SK-N-SH treated with all-trans-retinoic acid at 6 μM for 48 hours (cell line): ENCODE data around the gene CDC42EP3.

Experiments used
- ATAC-seq: fragments of 200-7000 bp; cut with Tn5 transposase; 3 replicates; pipeline ENCODE4 v1.9.1; 2020; ENCODE audit warnings: mild to moderate bottlenecking, moderate library complexity
- ARNTL ChIP-seq: fragments of 450-650 bp; formaldehyde crosslinking; IDR thresholded peaks from 2 replicates; pipeline ENCODE4 v1.5.0; 2020; ENCODE audit warnings: low read depth, mild to moderate bottlenecking, moderate library complexity, borderline replicate concordance
- ESRRG ChIP-seq: fragments of 250-450 bp; sonication (Bioruptor Pico); IDR thresholded peaks from 2 replicates; pipeline ENCODE4 v1.6.1; 2021; ENCODE audit warnings: mild to moderate bottlenecking
- ISL1 ChIP-seq: fragments of 250-450 bp; sonication (Bioruptor Pico); IDR thresholded peaks from 2 replicates; pipeline ENCODE4 v2.1.2; 2022; ENCODE audit warnings: mild to moderate bottlenecking, moderate library complexity
- OSR1 ChIP-seq: fragments of 250-450 bp; sonication (Bioruptor Pico); IDR thresholded peaks from 2 replicates; pipeline ENCODE4 v1.8.0; 2022; ENCODE audit warnings: moderate library complexity, mild to moderate bottlenecking, inconsistent platforms
- PPARA ChIP-seq: fragments of 250-450 bp; sonication (Bioruptor Pico); IDR thresholded peaks from 2 replicates; pipeline ENCODE4 v1.5.0; 2020; ENCODE audit warnings: mild to moderate bottlenecking, borderline replicate concordance
- RARB ChIP-seq: fragments of 250-450 bp; sonication (Bioruptor Pico); IDR thresholded peaks from 2 replicates; pipeline ENCODE4 v1.8.0; 2021; ENCODE audit warnings: mild to moderate bottlenecking, moderate library complexity
- SNAI2 ChIP-seq: fragments of 250-450 bp; sonication (Bioruptor Pico); IDR thresholded peaks from 2 replicates; pipeline ENCODE4 v1.5.0; 2020; ENCODE audit warnings: mild to moderate bottlenecking, moderate library complexity
- TCF4 ChIP-seq: fragments of 250-450 bp; sonication (Bioruptor Pico); IDR thresholded peaks from 2 replicates; pipeline ENCODE4 v1.8.0; 2021; ENCODE audit warnings: mild to moderate bottlenecking, moderate library complexity, borderline replicate concordance
- ZC3H10 ChIP-seq: fragments of 250-450 bp; sonication (Bioruptor Pico); IDR thresholded peaks from 2 replicates; pipeline ENCODE4 v1.5.1; 2021; ENCODE audit warnings: mild to moderate bottlenecking, moderate library complexity
- ZFP3 ChIP-seq: fragments of 250-450 bp; sonication (Bioruptor Pico); IDR thresholded peaks from 2 replicates; pipeline ENCODE4 v1.5.0; 2020; ENCODE audit warnings: mild to moderate bottlenecking, moderate library complexity
- ZFP30 ChIP-seq: fragments of 450-650 bp; formaldehyde crosslinking; IDR thresholded peaks from 2 replicates; pipeline ENCODE4 v1.5.0; 2022; ENCODE audit warnings: mild to moderate bottlenecking, moderate library complexity
- ZNF70 ChIP-seq: fragments of 450-650 bp; formaldehyde crosslinking; IDR thresholded peaks from 2 replicates; pipeline ENCODE4 v1.5.0; 2020; ENCODE audit warnings: mild to moderate bottlenecking, moderate library complexity
- ZNF8 ChIP-seq: fragments of 450-650 bp; formaldehyde crosslinking; IDR thresholded peaks from 2 replicates; pipeline ENCODE4 v1.5.0; 2020; ENCODE audit warnings: mild to moderate bottlenecking, moderate library complexity
- TF ChIP-seq, protein P1 (sequence below): fragments of 250-450 bp; sonication (Bioruptor Pico); IDR thresholded peaks from 2 replicates; pipeline ENCODE4 v1.5.1; 2020; ENCODE audit warnings: low read depth, mild to moderate bottlenecking, moderate library complexity
- TF ChIP-seq, protein P2 (sequence below): fragments of 250-450 bp; sonication (Bioruptor Pico); IDR thresholded peaks from 2 replicates; pipeline ENCODE4 v1.5.0; 2020; ENCODE audit warnings: mild to moderate bottlenecking, moderate library complexity
- TF ChIP-seq, protein P3 (sequence below): fragments of 250-450 bp; sonication (Bioruptor Pico); IDR thresholded peaks from 2 replicates; pipeline ENCODE4 v1.8.0; 2020; ENCODE audit warnings: mild to moderate bottlenecking, moderate library complexity, borderline replicate concordance
- TF ChIP-seq, protein P4 (sequence below): fragments of 250-450 bp; sonication (Bioruptor Pico); IDR thresholded peaks from 2 replicates; pipeline ENCODE4 v1.5.1; 2021; ENCODE audit warnings: mild to moderate bottlenecking, moderate library complexity

Gene CDC42EP3

DNA sequence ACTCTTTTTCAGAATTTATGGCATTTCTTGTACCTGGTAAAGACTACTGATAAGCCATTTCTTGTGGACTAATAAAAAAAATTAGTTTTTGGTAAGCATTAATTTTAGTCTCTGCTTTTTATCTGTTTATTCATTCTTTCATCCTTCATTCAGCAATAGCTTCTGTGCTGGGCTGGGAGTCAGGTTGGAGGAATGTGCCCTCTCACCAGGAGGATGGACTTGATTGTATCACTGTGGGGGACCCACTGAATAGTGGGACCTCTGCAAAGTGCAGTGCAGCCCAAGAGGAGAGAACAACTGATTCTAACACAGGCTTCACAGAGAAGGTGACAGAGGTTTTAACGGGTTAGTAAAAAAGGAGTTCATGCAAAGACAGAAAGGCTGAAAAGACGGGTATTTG is 39.1 kb downstream of the CDC42EP3 start:
- TF ChIP-seq ZC3H10 (no peak), PPARA (CRISPR knock-in tag) (no peak), ISL1 (CRISPR knock-in tag) (no peak), RARB (CRISPR knock-in tag) (no peak)
- TF ChIP-seq, protein P1, sequence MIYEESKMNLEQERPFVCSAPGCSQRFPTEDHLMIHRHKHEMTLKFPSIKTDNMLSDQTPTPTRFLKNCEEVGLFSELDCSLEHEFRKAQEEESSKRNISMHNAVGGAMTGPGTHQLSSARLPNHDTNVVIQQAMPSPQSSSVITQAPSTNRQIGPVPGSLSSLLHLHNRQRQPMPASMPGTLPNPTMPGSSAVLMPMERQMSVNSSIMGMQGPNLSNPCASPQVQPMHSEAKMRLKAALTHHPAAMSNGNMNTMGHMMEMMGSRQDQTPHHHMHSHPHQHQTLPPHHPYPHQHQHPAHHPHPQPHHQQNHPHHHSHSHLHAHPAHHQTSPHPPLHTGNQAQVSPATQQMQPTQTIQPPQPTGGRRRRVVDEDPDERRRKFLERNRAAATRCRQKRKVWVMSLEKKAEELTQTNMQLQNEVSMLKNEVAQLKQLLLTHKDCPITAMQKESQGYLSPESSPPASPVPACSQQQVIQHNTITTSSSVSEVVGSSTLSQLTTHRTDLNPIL, result no peak
- ATAC-seq, result no peak

DNA sequence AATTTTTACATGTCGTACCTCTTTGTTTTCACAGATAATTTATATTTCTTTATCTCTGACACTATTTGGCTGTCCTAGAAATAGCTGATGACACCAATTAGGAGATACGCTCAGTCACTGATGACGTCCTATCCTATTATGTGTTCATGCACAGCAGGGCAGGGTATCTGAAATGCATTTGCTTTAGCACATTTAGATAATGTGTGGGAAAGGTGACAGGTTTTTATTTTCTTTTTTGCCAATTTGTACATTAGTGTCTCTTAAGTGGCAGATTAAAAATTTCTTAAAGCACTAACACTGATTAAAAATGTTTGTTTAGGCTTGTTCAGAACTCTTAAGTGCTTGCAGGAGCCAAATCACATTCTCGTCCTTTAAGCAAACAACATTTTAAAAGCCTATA is 39.7 kb downstream of the CDC42EP3 start:
- no peak for ATAC-seq
- TF ChIP-seq SNAI2 (CRISPR knock-in tag) (no peak), ZFP3 (no peak), RARB (CRISPR knock-in tag) (no peak), PPARA (CRISPR knock-in tag) (no peak), ESRRG (CRISPR knock-in tag) (no peak), ARNTL (CRISPR knock-in tag) (peak; percentile 39; the same call in 1 of the 2 replicates), ISL1 (CRISPR knock-in tag) (peak; percentile 67)
- TF ChIP-seq, protein P1, result no peak
- TF ChIP-seq, protein P2, sequence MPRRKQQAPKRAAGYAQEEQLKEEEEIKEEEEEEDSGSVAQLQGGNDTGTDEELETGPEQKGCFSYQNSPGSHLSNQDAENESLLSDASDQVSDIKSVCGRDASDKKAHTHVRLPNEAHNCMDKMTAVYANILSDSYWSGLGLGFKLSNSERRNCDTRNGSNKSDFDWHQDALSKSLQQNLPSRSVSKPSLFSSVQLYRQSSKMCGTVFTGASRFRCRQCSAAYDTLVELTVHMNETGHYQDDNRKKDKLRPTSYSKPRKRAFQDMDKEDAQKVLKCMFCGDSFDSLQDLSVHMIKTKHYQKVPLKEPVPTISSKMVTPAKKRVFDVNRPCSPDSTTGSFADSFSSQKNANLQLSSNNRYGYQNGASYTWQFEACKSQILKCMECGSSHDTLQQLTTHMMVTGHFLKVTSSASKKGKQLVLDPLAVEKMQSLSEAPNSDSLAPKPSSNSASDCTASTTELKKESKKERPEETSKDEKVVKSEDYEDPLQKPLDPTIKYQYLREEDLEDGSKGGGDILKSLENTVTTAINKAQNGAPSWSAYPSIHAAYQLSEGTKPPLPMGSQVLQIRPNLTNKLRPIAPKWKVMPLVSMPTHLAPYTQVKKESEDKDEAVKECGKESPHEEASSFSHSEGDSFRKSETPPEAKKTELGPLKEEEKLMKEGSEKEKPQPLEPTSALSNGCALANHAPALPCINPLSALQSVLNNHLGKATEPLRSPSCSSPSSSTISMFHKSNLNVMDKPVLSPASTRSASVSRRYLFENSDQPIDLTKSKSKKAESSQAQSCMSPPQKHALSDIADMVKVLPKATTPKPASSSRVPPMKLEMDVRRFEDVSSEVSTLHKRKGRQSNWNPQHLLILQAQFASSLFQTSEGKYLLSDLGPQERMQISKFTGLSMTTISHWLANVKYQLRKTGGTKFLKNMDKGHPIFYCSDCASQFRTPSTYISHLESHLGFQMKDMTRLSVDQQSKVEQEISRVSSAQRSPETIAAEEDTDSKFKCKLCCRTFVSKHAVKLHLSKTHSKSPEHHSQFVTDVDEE, result no peak
- TF ChIP-seq, all 23 proteins: peak for 2

DNA sequence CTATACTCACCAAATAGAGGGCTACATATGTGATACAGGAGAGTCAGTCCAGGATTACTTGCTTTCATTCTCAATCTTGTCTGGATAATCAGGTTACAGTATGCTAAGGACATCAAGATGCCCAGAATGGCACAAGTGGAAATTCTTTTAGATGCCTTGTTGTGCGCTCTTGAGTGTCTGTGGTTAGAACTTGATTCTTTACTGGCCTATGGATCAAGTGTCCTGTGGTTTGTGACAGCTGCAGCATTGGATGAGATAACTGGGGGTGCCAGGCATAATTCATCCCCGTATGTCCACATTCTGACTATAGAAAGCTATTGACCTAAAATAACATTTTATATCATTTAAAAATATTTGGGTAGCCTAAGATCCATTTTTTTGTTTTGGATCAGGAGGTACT is 40.1 kb downstream of the CDC42EP3 start:
- ATAC-seq, result peak; percentile 44
- TF ChIP-seq ISL1 (CRISPR knock-in tag), result no peak
- no peak for TF ChIP-seq TCF4 (CRISPR knock-in tag)
- TF ChIP-seq ZNF8 (CRISPR knock-in tag), result no peak
- TF ChIP-seq, all 23 proteins: peak for 0

DNA sequence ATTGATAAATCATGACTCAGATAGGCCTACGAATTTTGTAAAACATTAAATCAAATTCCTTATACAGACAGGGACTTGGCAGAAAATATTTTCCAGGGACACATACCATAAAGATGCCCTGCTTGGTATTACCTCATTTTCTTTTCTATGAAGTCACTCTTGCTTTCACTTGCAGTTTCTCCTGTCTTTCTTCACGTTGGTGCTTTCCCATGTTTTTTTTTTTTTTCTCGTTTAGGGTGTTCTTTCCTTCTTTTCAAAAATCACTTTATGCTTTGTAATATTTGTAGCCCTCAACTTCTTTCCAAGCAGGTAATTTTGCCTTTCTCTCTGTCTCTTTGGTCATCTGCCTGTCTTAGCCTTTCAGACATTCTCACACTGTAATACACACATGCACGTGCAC is 40.7 kb downstream of the CDC42EP3 start:
- ATAC-seq, result no peak
- TF ChIP-seq ISL1 (CRISPR knock-in tag) (peak; percentile 44), ZFP30 (CRISPR knock-in tag) (no peak), SNAI2 (CRISPR knock-in tag) (no peak)
- TF ChIP-seq, protein P3, sequence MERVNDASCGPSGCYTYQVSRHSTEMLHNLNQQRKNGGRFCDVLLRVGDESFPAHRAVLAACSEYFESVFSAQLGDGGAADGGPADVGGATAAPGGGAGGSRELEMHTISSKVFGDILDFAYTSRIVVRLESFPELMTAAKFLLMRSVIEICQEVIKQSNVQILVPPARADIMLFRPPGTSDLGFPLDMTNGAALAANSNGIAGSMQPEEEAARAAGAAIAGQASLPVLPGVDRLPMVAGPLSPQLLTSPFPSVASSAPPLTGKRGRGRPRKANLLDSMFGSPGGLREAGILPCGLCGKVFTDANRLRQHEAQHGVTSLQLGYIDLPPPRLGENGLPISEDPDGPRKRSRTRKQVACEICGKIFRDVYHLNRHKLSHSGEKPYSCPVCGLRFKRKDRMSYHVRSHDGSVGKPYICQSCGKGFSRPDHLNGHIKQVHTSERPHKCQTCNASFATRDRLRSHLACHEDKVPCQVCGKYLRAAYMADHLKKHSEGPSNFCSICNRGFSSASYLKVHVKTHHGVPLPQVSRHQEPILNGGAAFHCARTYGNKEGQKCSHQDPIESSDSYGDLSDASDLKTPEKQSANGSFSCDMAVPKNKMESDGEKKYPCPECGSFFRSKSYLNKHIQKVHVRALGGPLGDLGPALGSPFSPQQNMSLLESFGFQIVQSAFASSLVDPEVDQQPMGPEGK, result no peak

DNA sequence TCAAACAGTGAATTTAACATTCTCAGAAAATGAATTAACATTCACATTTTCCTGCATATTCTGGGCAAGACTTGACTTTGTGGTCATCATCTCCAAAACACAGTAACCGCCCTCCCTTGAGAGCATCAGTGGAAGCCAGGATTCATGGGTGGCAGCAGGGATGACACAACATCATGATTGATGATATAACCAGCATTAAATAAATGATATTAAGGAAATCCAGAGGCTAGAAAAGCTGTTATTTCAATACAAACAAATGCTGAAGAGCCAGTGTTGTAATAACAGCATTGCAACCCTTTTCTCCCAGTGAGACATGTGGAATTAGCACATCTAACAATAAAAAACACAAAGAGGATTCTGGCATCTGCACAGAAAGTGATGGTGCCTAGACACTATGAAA is 41.1 kb downstream of the CDC42EP3 start:
- TF ChIP-seq PPARA (CRISPR knock-in tag) (no peak), SNAI2 (CRISPR knock-in tag) (no peak), ZNF70 (CRISPR knock-in tag) (no peak), RARB (CRISPR knock-in tag) (no peak), ZFP3 (no peak), OSR1 (CRISPR knock-in tag) (no peak), ESRRG (CRISPR knock-in tag) (no peak), ZFP30 (CRISPR knock-in tag) (no peak), ZNF8 (CRISPR knock-in tag) (no peak)
- TF ChIP-seq, protein P4, sequence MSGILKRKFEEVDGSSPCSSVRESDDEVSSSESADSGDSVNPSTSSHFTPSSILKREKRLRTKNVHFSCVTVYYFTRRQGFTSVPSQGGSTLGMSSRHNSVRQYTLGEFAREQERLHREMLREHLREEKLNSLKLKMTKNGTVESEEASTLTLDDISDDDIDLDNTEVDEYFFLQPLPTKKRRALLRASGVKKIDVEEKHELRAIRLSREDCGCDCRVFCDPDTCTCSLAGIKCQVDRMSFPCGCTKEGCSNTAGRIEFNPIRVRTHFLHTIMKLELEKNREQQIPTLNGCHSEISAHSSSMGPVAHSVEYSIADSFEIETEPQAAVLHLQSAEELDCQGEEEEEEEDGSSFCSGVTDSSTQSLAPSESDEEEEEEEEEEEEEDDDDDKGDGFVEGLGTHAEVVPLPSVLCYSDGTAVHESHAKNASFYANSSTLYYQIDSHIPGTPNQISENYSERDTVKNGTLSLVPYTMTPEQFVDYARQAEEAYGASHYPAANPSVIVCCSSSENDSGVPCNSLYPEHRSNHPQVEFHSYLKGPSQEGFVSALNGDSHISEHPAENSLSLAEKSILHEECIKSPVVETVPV (CRISPR knock-in tag), result no peak
- TF ChIP-seq, protein P3, result no peak
- TF ChIP-seq, protein P1, result no peak
- no peak for ATAC-seq
